ENCODE measurements around the gene TRMT1L.

- TF ChIP-seq, protein P1, sequence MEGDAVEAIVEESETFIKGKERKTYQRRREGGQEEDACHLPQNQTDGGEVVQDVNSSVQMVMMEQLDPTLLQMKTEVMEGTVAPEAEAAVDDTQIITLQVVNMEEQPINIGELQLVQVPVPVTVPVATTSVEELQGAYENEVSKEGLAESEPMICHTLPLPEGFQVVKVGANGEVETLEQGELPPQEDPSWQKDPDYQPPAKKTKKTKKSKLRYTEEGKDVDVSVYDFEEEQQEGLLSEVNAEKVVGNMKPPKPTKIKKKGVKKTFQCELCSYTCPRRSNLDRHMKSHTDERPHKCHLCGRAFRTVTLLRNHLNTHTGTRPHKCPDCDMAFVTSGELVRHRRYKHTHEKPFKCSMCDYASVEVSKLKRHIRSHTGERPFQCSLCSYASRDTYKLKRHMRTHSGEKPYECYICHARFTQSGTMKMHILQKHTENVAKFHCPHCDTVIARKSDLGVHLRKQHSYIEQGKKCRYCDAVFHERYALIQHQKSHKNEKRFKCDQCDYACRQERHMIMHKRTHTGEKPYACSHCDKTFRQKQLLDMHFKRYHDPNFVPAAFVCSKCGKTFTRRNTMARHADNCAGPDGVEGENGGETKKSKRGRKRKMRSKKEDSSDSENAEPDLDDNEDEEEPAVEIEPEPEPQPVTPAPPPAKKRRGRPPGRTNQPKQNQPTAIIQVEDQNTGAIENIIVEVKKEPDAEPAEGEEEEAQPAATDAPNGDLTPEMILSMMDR (optimal IDR thresholded peaks at IDR 0.05 in 1 of 3, IDR thresholded peaks at IDR 0.05 in 1 of 3, conservative IDR thresholded peaks at IDR 0.05 in 1 of 3; ENCODE audit: extremely low read depth in 1 of 3, insufficient read depth in 2 of 3, low read length in 3 of 3): no peak
- no peak for TF ChIP-seq EZH2 (IDR thresholded peaks at IDR 0.05; ENCODE audit: low read length)
Observed at GRCh38 chr1:185108321-185108720, 48.4 kb downstream of the TRMT1L start.
